ENCODE results near the gene RAB10.
"Not testable (repeated sequence)": the region's sequence is repeated elsewhere in the genome, so short reads cannot be mapped to it uniquely, and the experiment has no call there.

RAB10 gene

GRCh38 chr2:26099933-26100332 is 66.0 kb downstream of the RAB10 start:
- no peak for TF ChIP-seq CTCF (IDR thresholded peaks at IDR 0.05; ENCODE audit: low read length, missing control alignments)
- no peak for DNase-seq (ENCODE audit: low read depth)
- H3K4me3 ChIP-seq (replicated peaks; ENCODE audit: low read depth, low read length): no peak overlapping the region

GRCh38 chr2:26100384-26100783 is 66.5 kb downstream of the RAB10 start:
- H3K4me3 ChIP-seq (replicated peaks; ENCODE audit: low read depth, low read length): no peak overlapping the region
- no peak for DNase-seq (ENCODE audit: low read depth)
- no peak for TF ChIP-seq CTCF (IDR thresholded peaks at IDR 0.05; ENCODE audit: low read length, missing control alignments)

GRCh38 chr2:26103752-26104151 is 69.9 kb downstream of the RAB10 start:
- no peak for TF ChIP-seq CTCF (IDR thresholded peaks at IDR 0.05; ENCODE audit: low read length, missing control alignments)
- no peak overlapping the region for H3K4me3 ChIP-seq (replicated peaks; ENCODE audit: low read depth, low read length)
- DNase-seq (ENCODE audit: low read depth): no peak

- not testable (repeated sequence) for DNase-seq (ENCODE audit: low read depth); H3K4me3 ChIP-seq (replicated peaks; ENCODE audit: low read depth, low read length)
Measured at GRCh38 chr2:26108701-26109100, 74.8 kb downstream of the RAB10 start.

- no peak for DNase-seq (ENCODE audit: low read depth)
- H3K4me3 ChIP-seq (replicated peaks; ENCODE audit: low read depth, low read length): no peak overlapping the region
- TF ChIP-seq CTCF (IDR thresholded peaks at IDR 0.05; ENCODE audit: low read length, missing control alignments): no peak
Measured at GRCh38 chr2:26112201-26112600, 78.3 kb downstream of the RAB10 start.

- H3K4me3 ChIP-seq (replicated peaks; ENCODE audit: low read depth, low read length): no peak overlapping the region
- DNase-seq (ENCODE audit: low read depth): no peak
- no peak for TF ChIP-seq CTCF (IDR thresholded peaks at IDR 0.05; ENCODE audit: low read length, missing control alignments)
Measured at GRCh38 chr2:26114151-26114550, 80.3 kb downstream of the RAB10 start.

- no peak overlapping the region for H3K4me3 ChIP-seq (replicated peaks; ENCODE audit: low read depth, low read length)
- DNase-seq (ENCODE audit: low read depth): no peak
- TF ChIP-seq CTCF (IDR thresholded peaks at IDR 0.05; ENCODE audit: low read length, missing control alignments): no peak
Measured at GRCh38 chr2:26118682-26119081, 84.8 kb downstream of the RAB10 start.

GRCh38 chr2:26119521-26119920 is 85.6 kb downstream of the RAB10 start:
- no peak for DNase-seq (ENCODE audit: low read depth)
- H3K4me3 ChIP-seq (replicated peaks; ENCODE audit: low read depth, low read length): no peak overlapping the region
- no peak for TF ChIP-seq CTCF (IDR thresholded peaks at IDR 0.05; ENCODE audit: low read length, missing control alignments)

All from fibroblast of pulmonary artery (primary cell).